Neural progenitor cell (in vitro differentiated cells): ENCODE data around the gene RBBP8NL.

Experiments used
- CTCF ChIP-seq: fragments of 200-600 bp; sonication (generic); IDR thresholded peaks from 2 replicates; pipeline ENCODE4 v1.5.1; 2017; ENCODE audit warnings: antibody characterized with exemption, mild to moderate bottlenecking
- EZH2 ChIP-seq: fragments of 200-600 bp; sonication (generic); IDR thresholded peaks from 2 replicates; pipeline ENCODE4 v1.6.1; 2017; ENCODE audit warnings: antibody characterized with exemption, mild to moderate bottlenecking, moderate library complexity

DNA sequence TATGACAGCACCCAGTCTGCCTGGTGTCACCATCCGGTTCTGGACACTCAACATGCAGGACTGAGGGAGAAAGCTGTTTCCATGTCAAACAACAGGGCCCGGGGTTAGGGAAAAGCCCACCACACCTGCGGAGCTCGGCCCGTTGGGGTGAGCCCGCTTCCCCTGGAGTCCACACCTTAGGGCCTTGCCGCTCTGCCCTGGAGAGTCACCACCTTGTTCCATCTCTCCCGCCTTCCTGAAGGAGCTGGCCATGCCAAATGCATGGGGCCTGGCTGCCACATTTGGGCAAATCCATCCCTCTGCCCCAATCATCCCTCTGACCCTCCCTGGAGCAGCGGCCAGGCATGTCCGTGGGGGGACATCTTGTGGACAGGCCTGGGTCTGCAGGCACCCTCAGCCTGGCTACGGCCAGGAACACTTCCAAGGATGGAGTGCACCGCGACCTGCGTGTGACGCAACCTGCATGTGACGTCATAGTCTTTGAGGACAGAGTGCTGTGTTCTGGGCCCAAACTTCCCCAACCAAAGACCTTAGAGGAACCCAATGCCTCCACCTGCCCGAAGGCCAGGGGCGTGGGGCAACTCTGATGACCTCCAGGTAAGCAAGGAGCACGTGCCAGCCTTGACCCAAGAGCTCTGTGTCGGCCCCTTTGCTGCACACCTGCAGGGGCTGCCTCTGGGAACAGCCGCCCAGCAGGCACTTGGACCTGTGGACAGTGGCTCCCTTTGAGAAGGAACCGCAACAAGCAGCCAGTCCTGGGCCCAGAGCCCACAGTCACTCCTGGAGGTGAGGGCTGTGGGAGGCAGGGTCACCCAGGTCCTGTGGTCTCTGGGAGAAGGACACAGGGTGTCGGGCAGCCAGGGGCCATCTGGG, 22.0 kb downstream of the RBBP8NL start:
- TF ChIP-seq CTCF (peak; percentile 67), EZH2 (no peak)
